Thyroid gland (tissue), 4 donors: ENCODE results near the gene ERP29. TPM values are rescaled to one million over a fixed set of nuclear protein-coding genes. Genes with fewer than 3 reads are reported as not detected.

Experiments
- DNase-seq, 2 donors: peaks; one replicate each; pipeline ENCODE4 v3.0.0-alpha.2; 2019
- H3K27ac ChIP-seq, 3 donors: fragments of 200-600 bp; sonication (generic); 1 replicate in 2 of 3; 2 replicates in 1 of 3; pipeline ENCODE4 v1.5.1; 2016 to 2019; ENCODE audit warnings: mild to moderate bottlenecking in 1 of 3, moderate library complexity in 1 of 3
- H3K27me3 ChIP-seq: fragments of 200-600 bp; sonication (generic); one replicate; pipeline ENCODE4 v1.5.1; 2019
- H3K36me3 ChIP-seq, 2 donors: fragments of 200-600 bp; sonication (generic); one replicate each; pipeline ENCODE4 v1.5.1; 2016 to 2019
- H3K4me1 ChIP-seq, 2 donors: fragments of 200-600 bp; sonication (generic); one replicate each; pipeline ENCODE4 v1.5.1; 2017 to 2019
- H3K4me3 ChIP-seq, 3 donors: fragments of 200-600 bp; sonication (generic); replicated peaks in 1 of 3; 1 replicate in 2 of 3; 2 replicates in 1 of 3; pipeline ENCODE4 v1.5.1; 2016; ENCODE audit warnings: mild to moderate bottlenecking in 1 of 3
- H3K9me3 ChIP-seq: fragments of 200-600 bp; sonication (generic); one replicate; pipeline ENCODE4 v1.5.1; 2017
- POLR2A ChIP-seq, 2 donors: fragments of 450-650 bp; IDR thresholded peaks; one replicate each; pipeline ENCODE4 v1.6.1; 2017; ENCODE audit warnings: antibody characterized with exemption in 2 of 2, mild to moderate bottlenecking in 2 of 2, moderate library complexity in 1 of 2
- WGBS, 2 donors: methylation state at CpG; one replicate each; pipeline ENCODE4 v1.1.5; 2017; 5-methylcytosine and 5-hydroxymethylcytosine counted together
- intact Hi-C: fragments of 100-400 bp; cut with DNase I; formaldehyde crosslinking; loops from one replicate; pipeline ENCODE4 v1.15.1; 2023
- microRNA-seq: library from miRNA; unstranded; fragments of <30 nt; microRNA quantifications from one replicate; pipeline ENCODE4, GENCODE V29; 2016
- small RNA-seq: library from RNA; depleted of rRNA; stranded (forward); fragments of <200 nt; gene quantifications from one replicate; pipeline ENCODE3, GENCODE V24; 2016
- total RNA-seq, 4 donors: library from RNA; depleted of rRNA; stranded (reverse); fragments of >200 nt; gene quantifications; one replicate each; pipeline ENCODE4 v1.2.3, GENCODE V29; 2016
- TF ChIP-seq, protein P1 (sequence below), 6 experiments: fragments of 200-600 bp in 3 of 6; fragments of 450-650 bp in 3 of 6; sonication (generic) in 3 of 6; IDR thresholded peaks; one replicate each; pipeline ENCODE4 v1.5.1; 2016 to 2019; ENCODE audit warnings: antibody characterized with exemption in 6 of 6, mild to moderate bottlenecking in 2 of 6, inconsistent platforms in 1 of 6, moderate library complexity in 1 of 6

ERP29 gene
- total RNA-seq, 4 donors from 2014 or later, result 66.1 to 93.3 (median 80.7) TPM

DNA sequence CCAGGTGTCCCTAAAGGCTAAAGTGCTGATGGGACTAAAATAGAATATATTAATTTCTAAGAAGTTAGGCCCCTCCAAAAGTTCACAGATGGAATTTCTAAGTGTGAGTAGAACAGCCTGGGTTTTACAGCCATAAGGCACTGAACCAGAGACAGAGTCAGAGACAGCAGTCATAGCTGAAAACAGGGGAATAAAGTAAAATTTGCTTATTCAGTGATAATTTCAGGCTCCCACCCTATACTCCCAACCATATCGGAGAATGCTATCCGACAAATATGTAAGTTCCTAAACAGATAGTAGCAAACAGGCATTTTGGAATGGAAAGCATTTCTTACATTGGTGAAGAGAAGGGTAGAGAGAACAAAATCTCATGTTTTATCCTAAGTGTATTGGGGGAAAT lies 50.0 kb downstream of the ERP29 start:
- H3K36me3 ChIP-seq, result peaks cover 17 to 33% of the 10 kb centered on the region in 2 donors
- intact Hi-C loops, result no loop called here

DNA sequence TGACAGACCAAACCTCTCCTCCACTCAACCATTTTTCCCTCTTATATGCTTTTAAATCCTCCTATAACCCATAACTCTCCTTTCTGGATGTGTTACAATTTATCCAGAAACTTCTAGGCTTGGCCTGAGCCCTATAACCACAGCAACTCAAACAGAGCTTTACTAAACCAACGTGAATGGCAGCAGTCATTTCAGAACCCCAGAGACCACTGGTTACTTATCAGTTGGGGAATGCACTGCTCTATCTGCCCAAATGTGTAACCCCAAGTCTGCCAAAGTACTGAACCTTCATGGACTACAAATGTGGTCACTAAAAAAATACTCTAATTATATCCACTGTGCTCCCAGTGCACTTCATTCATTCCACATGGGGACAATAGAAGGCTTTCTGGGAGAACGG lies 53.3 kb downstream of the ERP29 start:
- Histone ChIP-seq H3K36me3 (peaks cover 34 to 63% of the 10 kb centered on the region in 2 donors), H3K4me3 (no peak overlapping the region), H3K9me3 (no peaks in the 10 kb centered on the region), H3K27ac (no peak overlapping the region), H3K4me1 (no peaks in the 10 kb centered on the region), H3K27me3 (no peaks in the 10 kb centered on the region)
- 80 to 88% methylated on average over 2 of the region's 2 CpGs for WGBS, 2 donors
- intact Hi-C loops, result no loop called here
- DNase-seq, result no peak
- TF ChIP-seq, protein P1, sequence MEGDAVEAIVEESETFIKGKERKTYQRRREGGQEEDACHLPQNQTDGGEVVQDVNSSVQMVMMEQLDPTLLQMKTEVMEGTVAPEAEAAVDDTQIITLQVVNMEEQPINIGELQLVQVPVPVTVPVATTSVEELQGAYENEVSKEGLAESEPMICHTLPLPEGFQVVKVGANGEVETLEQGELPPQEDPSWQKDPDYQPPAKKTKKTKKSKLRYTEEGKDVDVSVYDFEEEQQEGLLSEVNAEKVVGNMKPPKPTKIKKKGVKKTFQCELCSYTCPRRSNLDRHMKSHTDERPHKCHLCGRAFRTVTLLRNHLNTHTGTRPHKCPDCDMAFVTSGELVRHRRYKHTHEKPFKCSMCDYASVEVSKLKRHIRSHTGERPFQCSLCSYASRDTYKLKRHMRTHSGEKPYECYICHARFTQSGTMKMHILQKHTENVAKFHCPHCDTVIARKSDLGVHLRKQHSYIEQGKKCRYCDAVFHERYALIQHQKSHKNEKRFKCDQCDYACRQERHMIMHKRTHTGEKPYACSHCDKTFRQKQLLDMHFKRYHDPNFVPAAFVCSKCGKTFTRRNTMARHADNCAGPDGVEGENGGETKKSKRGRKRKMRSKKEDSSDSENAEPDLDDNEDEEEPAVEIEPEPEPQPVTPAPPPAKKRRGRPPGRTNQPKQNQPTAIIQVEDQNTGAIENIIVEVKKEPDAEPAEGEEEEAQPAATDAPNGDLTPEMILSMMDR (IDR thresholded peaks at IDR 0.05), result no peak
- no peak for TF ChIP-seq POLR2A (IDR thresholded peaks at IDR 0.05)

More for the DNA sequence above, 50.0 kb downstream of the ERP29 start:
- TF ChIP-seq, protein P1 (IDR thresholded peaks at IDR 0.05), result no peak
- TF ChIP-seq POLR2A (IDR thresholded peaks at IDR 0.05), result no peak
- Histone ChIP-seq H3K9me3 (no peaks in the 10 kb centered on the region), H3K27ac (no peak overlapping the region), H3K27me3 (no peaks in the 10 kb centered on the region), H3K4me3 (no peak overlapping the region), H3K4me1 (peaks cover 0 to 5% of the 10 kb centered on the region in 2 donors)
- no peak for DNase-seq
- 98% methylated on average over 2 of the region's 2 CpGs for WGBS, 2 donors

Small RNA genes within 50 kb of the gene (microRNA-seq; reads per million reads assigned to microRNA genes)
- not detected for gene MIR3657

Small RNA genes within 50 kb of the gene (small RNA-seq; reads per million reads assigned to genes)
- not detected for gene AC004024.1
- gene MIR3657, result not detected
- not detected for gene RF00019

Other genes with a start within 250 kb of the ERP29 start
- 100 to 1,000 TPM in 2 of 4 donors, 10 to 100 TPM in 2; 90.7 to 112 (median 97.8) TPM for gene ALDH2, start 246.5 kb upstream of the ERP29 start, total RNA-seq
- 10 to 100 TPM; 54.3 to 81.6 (median 60.0) TPM for gene MAPKAPK5, start 171.2 kb upstream of the ERP29 start, total RNA-seq
- 10 to 100 TPM; 20.0 to 33.0 (median 26.6) TPM for gene TMEM116, start 261 bp upstream of the ERP29 start, total RNA-seq
- 10 to 100 TPM; 22.4 to 37.1 (median 24.7) TPM for gene NAA25, start 95.4 kb downstream of the ERP29 start, total RNA-seq
- 10 to 100 TPM; 24.6 to 34.4 (median 27.9) TPM for gene TRAFD1, start 112.1 kb downstream of the ERP29 start, total RNA-seq